ENCODE data around the gene DEGS2.
A peak's percentile ranks its signal among the peaks of the same experiment; 100 is the strongest.
"Not testable (repeated sequence)": the region's sequence is repeated elsewhere in the genome, so short reads cannot be mapped to it uniquely, and the experiment has no call there.

Gene DEGS2

DNA sequence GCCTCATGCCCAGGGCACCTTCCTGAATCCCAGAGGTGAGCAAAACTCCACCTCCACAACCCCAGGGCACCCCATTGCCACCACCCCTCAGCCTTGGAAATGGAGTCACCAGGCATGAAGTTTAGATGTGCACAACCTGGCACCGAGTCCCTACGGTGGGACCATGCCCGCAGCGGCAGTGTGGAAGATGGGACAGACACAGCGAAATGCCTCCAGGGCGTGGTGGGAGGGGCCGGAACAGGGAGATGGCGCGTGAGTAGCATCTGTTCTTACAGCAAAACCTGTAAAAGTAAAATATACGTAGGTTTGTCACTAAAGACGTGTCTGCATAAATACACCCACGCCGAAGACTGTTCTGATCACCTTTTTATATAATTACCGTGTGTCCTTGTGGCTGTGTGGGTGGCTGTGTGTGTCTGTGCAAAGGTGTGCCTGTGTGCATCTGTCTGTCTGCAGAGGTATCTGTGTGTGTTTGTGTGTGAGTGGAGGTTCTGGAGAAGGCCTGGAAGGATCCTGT lies 17.4 kb upstream of the DEGS2 start:
- peak; percentile 54 for DNase-seq

DNA sequence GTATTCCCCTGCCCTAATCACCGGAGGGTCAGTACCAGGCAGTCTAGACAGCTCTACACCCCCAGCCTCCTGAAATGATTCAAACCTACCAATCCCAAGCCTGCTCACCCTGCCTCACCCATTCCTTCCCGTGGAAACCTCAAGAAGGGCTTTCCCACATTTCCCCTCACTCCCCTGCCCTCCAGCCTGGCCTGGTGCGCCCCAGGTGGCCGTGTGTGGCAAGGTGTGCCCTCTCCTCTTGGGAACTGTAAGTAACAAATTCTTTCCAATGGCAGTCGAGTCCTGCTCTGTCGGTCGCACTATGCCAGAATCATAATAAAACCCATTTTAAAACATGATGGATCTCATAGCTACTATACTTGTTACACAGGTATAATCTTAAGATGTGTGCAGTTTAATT lies 13.9 kb upstream of the DEGS2 start:
- DNase-seq: no peak

DNA sequence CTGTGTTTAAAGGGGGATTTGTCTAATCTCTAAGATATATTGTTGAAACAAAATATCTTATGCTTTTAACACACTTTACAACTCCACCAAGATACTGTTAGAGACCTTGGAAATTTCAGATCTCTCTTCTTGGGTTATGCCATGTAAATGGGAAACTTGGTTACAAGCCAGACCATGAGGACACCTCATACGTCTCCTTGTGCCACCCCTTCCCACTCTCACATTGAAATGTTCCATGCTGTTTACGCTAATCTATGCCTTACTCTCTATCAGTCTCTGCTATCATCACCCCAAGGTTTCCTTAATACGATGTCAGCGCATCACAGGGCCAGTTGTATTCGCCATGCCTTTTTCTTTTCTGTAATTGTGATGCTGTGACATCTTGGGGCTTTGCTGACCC lies 13.4 kb upstream of the DEGS2 start:
- DNase-seq: no peak

DNA sequence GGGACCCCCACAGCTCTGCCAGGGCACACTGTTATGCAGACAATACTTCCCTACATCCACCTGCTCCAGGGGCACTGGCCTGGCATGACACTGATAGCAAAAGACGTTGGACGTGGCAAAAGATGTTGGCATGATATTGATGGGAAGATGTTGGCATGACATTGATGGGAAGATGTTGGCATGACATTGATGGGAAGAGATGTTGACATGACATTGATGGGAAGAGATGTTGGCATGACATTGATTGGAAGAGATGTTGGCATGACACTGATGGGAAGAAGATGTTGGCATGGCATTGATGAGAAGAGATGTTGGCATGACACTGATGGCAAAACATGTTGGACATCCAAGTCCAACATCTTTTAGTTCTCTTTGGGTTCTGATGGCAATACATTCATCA lies 11.4 kb upstream of the DEGS2 start:
- no peak for DNase-seq

GRCh38 chr14:100168506-100168905 lies 9.1 kb upstream of the DEGS2 start:
- no peak for DNase-seq

DNA sequence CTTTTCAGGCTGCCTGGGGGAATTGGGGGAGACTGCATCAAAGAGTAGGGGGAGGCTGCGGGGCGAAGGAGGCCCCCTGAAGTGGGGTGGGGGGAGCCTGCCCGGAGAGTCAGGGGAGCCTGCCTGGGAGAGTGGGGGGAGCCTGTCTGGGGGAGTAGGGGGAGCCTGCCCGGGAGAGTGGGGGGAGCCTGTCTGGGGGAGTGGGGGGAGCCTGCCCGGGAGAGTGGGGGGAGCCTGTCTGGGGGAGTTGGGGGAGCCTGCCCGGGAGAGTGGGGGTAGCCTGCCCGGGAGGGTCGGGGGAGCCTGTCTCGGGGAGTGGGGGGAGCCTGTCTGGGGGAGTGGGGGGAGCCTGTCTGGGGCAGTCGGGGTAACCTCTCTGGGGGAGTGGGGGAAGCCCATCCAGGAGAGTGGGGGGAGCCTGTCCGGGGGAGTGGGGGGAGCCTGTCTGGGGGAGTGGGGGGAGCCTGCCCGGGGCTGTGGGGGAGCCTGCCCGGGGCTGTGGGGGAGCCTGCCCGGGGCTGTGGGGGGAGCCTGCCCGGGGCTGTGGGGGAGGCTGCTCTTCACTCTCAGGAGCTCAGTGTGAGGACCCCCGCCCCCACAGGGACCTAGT lies 6.5 kb upstream of the DEGS2 start:
- no peak for DNase-seq

- peak; percentile 56 for DNase-seq
Measured at GRCh38 chr14:100165376-100165775, 5.9 kb upstream of the DEGS2 start.

DNA sequence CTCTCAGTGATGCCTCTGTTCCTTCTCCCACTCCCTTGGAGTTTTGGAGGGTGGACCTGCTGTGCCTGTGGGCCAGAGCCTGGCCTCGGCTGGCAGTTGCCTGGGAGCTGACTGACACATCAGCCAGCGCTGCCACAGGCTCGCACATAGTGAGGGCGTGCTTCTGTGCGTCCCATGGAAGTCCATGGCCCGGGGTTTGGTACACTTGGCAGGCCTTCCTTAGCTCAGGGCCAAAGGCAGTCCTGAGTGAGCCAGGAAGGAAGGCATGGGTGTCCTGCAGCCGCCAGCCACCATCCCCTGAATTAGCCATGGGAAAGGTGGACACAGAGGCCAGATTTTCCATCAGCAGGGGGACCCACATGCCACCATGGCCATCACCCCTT lies 1.1 kb upstream of the DEGS2 start:
- DNase-seq: no peak

DNA sequence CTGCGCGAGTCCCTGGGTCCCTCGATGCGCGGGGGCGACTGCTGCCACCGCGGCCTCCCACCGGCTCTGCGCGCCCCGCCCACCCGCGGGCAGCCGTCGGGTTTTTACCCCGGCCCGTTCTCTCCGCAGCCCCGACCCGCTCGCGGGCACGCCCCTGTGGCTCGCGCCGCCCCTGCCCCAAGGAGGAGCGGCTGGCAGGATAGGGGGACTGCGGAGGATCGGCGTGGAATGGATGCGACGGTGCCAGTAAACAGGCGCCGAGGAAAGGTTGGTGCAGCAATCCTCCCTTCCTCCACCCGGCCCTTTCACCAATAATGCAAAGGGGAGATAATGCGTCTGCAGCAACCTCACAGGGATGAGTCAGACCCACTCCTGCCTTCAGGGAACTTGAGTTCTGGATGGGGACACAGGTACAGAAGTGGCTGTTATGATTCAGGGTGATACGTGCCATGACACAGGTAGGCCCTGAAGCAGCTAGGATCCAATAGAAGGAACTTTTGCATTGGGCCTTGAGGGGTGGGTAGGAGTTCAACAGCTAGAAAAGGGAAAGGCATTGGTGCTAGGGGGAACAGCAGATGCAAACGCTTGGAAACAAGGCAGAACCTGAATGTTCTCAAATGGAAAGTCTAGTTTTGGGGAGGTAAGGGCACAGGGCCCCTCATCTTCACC lies 554 bp upstream of the DEGS2 start:
- DNase-seq: peak; percentile 64

GRCh38 chr14:100158566-100159093 lies 815 bp downstream of the DEGS2 start:
- peak; percentile 56 for DNase-seq

GRCh38 chr14:100157548-100158232 lies 1.8 kb downstream of the DEGS2 start:
- not testable (repeated sequence) for DNase-seq

GRCh38 chr14:100156776-100157175 lies 2.7 kb downstream of the DEGS2 start:
- no peak for DNase-seq

DNA sequence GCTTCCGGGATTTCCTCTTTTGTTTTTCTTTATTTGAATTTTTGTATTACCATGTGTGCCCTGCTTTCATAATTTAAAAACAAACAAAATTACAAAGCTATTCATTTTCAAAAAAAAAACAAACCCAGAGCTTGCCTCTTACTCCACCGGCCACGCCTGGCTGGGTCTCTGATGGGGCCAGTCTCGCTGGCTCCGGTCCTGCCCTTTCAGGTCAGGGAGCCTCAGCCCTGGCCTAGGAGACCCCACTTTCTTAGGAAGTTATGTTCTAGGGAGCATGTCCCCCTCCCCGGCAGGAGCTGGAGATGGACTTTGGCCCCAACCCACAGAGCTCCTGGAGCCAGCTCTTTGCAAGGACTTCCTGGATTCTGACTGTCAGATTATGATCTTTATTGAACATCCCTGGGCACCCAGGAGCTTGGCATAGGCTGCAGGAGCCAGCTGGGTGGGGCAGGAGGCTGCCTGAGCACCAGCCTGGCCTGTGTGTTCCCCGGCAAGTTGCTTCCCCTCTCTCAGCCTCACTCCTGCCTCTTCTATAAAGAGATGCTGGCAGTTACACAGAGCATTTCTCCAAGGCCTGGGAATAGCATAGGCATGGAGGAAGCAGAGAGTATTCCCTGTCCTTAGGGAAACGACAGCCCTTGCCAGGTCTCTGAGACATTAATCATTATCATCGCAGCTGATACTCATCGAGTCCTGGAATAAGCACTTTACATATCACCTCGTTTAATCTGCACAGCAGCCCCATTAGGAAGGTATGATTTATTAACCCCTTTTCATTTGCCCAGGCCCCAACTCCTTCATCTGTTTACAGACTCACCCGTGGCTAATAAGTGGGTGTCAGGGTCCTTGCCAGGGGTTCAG lies 3.5 kb downstream of the DEGS2 start:
- peak; percentile 78 for DNase-seq

- DNase-seq: peak; percentile 47
Measured at GRCh38 chr14:100155049-100155621, 4.3 kb downstream of the DEGS2 start.

- no peak for DNase-seq
Measured at GRCh38 chr14:100153560-100153959, 5.9 kb downstream of the DEGS2 start.

- DNase-seq: no peak
Measured at GRCh38 chr14:100152091-100152490, 7.4 kb downstream of the DEGS2 start.

DNA sequence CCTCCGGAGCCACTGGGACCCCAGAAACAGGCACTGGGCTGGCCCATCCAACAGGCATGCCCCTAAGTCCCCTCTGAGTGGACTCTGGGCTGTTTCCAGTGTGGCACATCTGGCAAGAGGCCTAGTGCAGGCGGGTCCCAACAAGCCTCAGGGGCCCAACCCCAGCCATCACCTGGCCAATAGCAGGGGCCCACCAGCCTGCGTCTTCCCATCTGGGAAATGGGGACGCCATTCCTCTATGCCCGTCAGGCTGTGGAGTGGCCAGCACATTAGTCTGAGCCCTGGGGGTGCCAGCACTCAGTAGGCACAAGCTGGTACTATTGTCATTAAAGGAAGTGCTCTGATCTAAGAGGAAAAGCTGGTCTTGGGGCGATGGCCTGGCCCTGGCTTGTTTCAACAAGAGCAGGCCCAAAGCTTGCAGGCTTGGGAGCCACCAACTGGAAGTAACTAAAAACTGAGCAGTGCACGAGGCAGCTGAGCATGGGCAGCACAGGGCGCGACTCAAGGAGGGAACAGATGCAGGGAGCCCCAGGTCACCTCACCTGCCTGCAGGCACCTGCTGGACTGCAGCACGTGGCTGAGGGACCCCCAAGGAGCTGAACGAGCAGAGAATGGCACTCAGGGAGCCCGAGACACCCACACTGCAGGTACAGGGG lies 8.4 kb downstream of the DEGS2 start:
- peak; percentile 40 for DNase-seq

- peak; percentile 76 for DNase-seq
Measured at GRCh38 chr14:100149851-100150611, 9.4 kb downstream of the DEGS2 start.

- no peak for DNase-seq
Measured at GRCh38 chr14:100148837-100149731, 10.4 kb downstream of the DEGS2 start.
